ENCODE data around the gene KCNQ1. TPM values are rescaled to one million over a fixed set of nuclear protein-coding genes. Genes with fewer than 3 reads are reported as not detected.

The KCNQ1 gene
- total RNA-seq, 3 donors from 2014 or later (not counting 1 experiment from before 2014, with no cell fraction given) = 1.9 to 7.8 (median 3.3) TPM

GRCh38 chr11:2584812-2585565, 140.2 kb downstream of the KCNQ1 start:
- Histone ChIP-seq H3K27me3 (ENCODE audit: control insufficient read depth, insufficient read depth, low read length) (no peaks in the 10 kb centered on the region), H3K27ac (ENCODE audit: low read length) (no peak overlapping the region), H3K4me1 (ENCODE audit: control insufficient read depth, insufficient read depth, low read length) (no peaks in the 10 kb centered on the region), H3K9me3 (ENCODE audit: control insufficient read depth, insufficient read depth, low read length) (no peaks in the 10 kb centered on the region), H3K36me3 (ENCODE audit: control insufficient read depth, insufficient read depth, low read length) (no peaks in the 10 kb centered on the region), H3K4me3 (ENCODE audit: low read length) (no peak overlapping the region)
- TF ChIP-seq CTCF (IDR thresholded peaks at IDR 0.05) = no peak
- Mint-ChIP-seq H3K4me3 (no peak overlapping the region), H3K36me3 (no peaks in the 10 kb centered on the region), H3K27ac (no peak overlapping the region), H3K9me3 (no peaks in the 10 kb centered on the region), H3K27me3 (ENCODE audit: low read depth in 2 of 2) (no peaks in the 10 kb centered on the region), H3K4me1 (no peaks in the 10 kb centered on the region)
- ATAC-seq (no peak), DNase-seq (no peak)
- 93% methylated on average over 16 of the region's 18 CpGs for WGBS (ENCODE audit: insufficient coverage)
- intact Hi-C loops (cut with micrococcal nuclease) = no loop called here

- ATAC-seq (no peak), DNase-seq (no peak)
- no peaks in the 10 kb centered on the region for H3K36me3 ChIP-seq (ENCODE audit: control insufficient read depth, insufficient read depth, low read length)
- TF ChIP-seq CTCF (IDR thresholded peaks at IDR 0.05) = no peak
- Mint-ChIP-seq H3K27me3 (ENCODE audit: low read depth in 2 of 2) (no peaks in the 10 kb centered on the region), H3K27ac (no peak overlapping the region), H3K9me3 (no peaks in the 10 kb centered on the region), H3K4me1 (no peaks in the 10 kb centered on the region), H3K36me3 (no peaks in the 10 kb centered on the region), H3K4me3 (no peak overlapping the region)
- H3K9me3 ChIP-seq (ENCODE audit: control insufficient read depth, insufficient read depth, low read length) = no peaks in the 10 kb centered on the region
- 92% methylated on average over 5 of the region's 6 CpGs for WGBS (ENCODE audit: insufficient coverage)
- H3K27me3 ChIP-seq (ENCODE audit: control insufficient read depth, insufficient read depth, low read length) = no peaks in the 10 kb centered on the region
- intact Hi-C loops (cut with micrococcal nuclease) = no loop called here
- H3K4me3 ChIP-seq (ENCODE audit: low read length) = no peak overlapping the region
- H3K4me1 ChIP-seq (ENCODE audit: control insufficient read depth, insufficient read depth, low read length) = no peaks in the 10 kb centered on the region
- no peak overlapping the region for H3K27ac ChIP-seq (ENCODE audit: low read length)
Measured at GRCh38 chr11:2585566-2586086, 140.8 kb downstream of the KCNQ1 start.

DNA sequence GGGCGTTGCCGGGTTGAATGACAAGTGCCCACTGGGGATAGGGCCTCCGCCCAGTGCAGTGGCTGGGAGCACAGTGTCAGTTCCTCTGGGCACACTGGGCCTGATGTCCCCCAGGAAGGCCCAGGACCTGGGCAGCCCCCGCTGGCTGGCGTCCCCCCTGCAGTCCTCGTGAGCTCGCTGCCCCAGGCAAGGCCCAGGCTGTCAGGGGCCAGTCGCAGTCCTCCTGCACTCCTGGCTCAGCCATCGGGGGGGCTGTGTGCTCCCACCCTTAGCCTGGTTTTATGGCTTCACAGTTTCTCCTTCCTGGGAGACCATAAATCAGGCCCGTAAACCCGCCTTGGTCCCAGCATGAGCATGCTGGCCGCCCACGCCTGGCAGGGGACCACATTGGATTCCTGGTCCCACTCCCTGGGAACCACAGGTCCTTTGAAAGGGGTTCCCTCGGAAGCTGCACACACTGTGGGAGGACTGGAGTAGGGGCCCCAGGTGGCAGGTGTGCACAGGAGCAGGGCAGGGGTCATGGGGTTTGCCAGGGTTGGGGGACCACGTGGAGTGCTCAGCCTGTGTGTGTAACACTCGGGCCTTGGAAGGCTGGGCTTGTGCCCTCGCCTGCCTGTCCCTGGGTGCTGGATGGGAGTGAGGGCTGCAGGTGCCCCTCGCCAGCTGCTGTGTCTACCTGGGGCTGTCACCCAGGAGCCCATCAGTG, 141.4 kb downstream of the KCNQ1 start:
- no peak for ATAC-seq
- no peaks in the 10 kb centered on the region for H3K27me3 Mint-ChIP-seq (ENCODE audit: low read depth in 2 of 2)
- H3K27ac Mint-ChIP-seq = no peak overlapping the region
- TF ChIP-seq CTCF (IDR thresholded peaks at IDR 0.05) = no peak
- H3K36me3 Mint-ChIP-seq = no peaks in the 10 kb centered on the region
- H3K9me3 ChIP-seq (ENCODE audit: control insufficient read depth, insufficient read depth, low read length) = no peaks in the 10 kb centered on the region
- WGBS (ENCODE audit: insufficient coverage) = 87% methylated on average over 18 of the region's 18 CpGs
- H3K4me3 Mint-ChIP-seq = no peak overlapping the region
- H3K4me1 Mint-ChIP-seq = no peaks in the 10 kb centered on the region
- no peaks in the 10 kb centered on the region for H3K36me3 ChIP-seq (ENCODE audit: control insufficient read depth, insufficient read depth, low read length)
- no peak for DNase-seq
- H3K9me3 Mint-ChIP-seq = no peaks in the 10 kb centered on the region
- no peaks in the 10 kb centered on the region for H3K27me3 ChIP-seq (ENCODE audit: control insufficient read depth, insufficient read depth, low read length)
- intact Hi-C loops (cut with micrococcal nuclease) = no loop called here
- no peaks in the 10 kb centered on the region for H3K4me1 ChIP-seq (ENCODE audit: control insufficient read depth, insufficient read depth, low read length)
- no peak overlapping the region for H3K4me3 ChIP-seq (ENCODE audit: low read length)
- no peak overlapping the region for H3K27ac ChIP-seq (ENCODE audit: low read length)
